GM19240 (cell line): Measurements from ENCODE around the gene SCN5A.

Source experiments
- DNase-seq: peaks from one replicate; pipeline ENCODE4 v3.0.0; 2011; ENCODE audit warnings: low spot score; ENCODE audit not compliant: insufficient read length

The SCN5A gene

DNA sequence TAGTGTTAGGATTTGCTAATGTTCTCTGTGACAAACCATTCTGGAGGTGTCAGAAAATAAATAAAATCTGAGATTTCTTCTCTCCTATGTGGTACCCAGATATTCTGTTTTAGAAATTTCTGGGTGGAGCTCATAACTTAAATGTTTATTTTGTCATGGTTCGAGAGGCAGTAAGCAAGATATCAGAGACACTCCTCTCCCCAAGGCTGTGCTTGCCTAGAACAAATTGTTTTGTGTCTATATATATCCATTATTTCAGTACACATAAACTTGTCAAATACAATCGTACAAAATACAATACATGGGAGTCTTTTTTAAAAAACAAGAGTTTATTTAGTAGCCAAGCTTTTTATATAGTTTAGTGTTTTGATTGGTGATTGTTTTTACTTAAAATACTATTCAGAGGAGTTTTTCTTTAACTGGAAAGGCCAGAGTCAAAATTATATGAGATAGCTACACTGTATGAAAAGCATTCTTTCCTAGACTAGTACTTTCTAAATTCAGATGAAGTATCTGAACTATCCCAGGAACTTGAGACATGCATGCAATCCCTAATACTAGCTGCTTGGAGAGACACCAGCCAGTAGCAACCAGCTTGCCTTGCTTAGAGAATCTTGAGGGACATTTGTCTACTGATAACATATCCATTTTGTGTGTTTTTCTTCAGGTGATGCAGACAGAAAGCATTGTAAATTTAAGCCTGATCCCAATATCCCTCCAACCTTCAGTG is 148.6 kb downstream of the SCN5A start:
- no peak for DNase-seq
